PC-3 (cell line): ENCODE results near the gene RSPRY1.

Experiments
- EZH2 ChIP-seq: fragments of 300-600 bp; sonication (generic); IDR thresholded peaks from one replicate; pipeline ENCODE4 v1.6.1; 2017; ENCODE audit warnings: antibody characterized with exemption, mild to moderate bottlenecking, low read length; ENCODE audit not compliant: unreplicated experiment
- EZH2phosphoT487 ChIP-seq: fragments of 300-600 bp; sonication (generic); IDR thresholded peaks from 2 replicates; pipeline ENCODE4 v1.6.1; 2018; ENCODE audit warnings: mild to moderate bottlenecking, antibody characterized with exemption, low read length, borderline replicate concordance
- TF ChIP-seq, protein P1 (sequence below): fragments of 300-600 bp; sonication (generic); conservative IDR thresholded peaks from 2 replicates; pipeline ENCODE4 v1.5.1; 2017; ENCODE audit warnings: antibody characterized with exemption, low read depth, mild to moderate bottlenecking, low read length

DNA sequence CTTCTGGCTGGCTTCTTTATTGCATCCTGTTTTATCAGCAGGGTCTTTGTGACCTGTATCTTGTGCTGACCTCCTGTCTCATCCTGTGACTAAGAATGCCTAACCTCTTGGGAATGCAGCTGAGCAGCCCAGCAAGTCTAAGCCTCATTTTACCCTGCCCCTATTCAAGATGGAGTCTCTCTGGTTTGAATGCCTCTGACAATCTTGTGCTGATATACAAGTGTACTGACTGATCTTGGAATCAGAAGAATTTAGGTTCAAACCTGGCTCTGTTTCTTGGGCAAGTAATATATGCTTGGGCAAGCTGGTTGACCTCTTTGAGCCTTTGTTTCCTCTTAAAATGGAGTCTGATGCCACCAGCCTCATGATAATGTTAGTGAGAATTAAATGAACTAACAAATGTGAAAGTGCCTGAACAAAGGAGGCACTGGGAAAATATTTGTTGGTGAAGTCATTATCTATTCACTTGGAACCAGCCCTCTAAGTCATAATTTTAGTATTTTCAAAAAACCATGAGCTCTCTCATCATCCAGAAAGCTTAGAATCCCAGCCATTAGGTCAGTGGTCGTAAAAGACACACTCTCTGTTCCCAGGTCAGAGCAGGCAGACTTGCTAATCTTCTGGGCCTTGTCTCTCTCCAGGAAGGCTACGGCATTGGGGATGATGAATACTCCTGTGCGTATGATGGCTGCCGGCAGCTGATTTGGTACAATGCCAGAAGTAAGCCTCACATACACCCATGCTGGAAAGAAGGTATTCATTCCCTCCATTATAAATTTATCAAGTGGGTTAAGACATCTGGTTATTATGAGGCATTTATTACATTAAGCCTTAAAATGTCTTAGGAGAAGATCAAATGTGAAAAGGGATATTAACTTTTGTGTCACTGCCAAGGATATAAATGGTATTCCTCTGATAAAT is 40.8 kb downstream of the RSPRY1 start:
- TF ChIP-seq, protein P1, sequence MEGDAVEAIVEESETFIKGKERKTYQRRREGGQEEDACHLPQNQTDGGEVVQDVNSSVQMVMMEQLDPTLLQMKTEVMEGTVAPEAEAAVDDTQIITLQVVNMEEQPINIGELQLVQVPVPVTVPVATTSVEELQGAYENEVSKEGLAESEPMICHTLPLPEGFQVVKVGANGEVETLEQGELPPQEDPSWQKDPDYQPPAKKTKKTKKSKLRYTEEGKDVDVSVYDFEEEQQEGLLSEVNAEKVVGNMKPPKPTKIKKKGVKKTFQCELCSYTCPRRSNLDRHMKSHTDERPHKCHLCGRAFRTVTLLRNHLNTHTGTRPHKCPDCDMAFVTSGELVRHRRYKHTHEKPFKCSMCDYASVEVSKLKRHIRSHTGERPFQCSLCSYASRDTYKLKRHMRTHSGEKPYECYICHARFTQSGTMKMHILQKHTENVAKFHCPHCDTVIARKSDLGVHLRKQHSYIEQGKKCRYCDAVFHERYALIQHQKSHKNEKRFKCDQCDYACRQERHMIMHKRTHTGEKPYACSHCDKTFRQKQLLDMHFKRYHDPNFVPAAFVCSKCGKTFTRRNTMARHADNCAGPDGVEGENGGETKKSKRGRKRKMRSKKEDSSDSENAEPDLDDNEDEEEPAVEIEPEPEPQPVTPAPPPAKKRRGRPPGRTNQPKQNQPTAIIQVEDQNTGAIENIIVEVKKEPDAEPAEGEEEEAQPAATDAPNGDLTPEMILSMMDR, result no peak
- no peak for TF ChIP-seq EZH2phosphoT487
- TF ChIP-seq EZH2, result no peak
